OCI-LY3 (cell line): ENCODE data around the gene ARHGAP24.

Source experiments
- CTCF ChIP-seq: fragments of 200-600, 300-600 bp; sonication (generic); IDR thresholded peaks from 2 replicates; pipeline ENCODE4 v1.5.1; 2014; ENCODE audit warnings: antibody characterized with exemption, low read length, low read depth
- EZH2phosphoT487 ChIP-seq: fragments of 200-600 bp; shearing (Covaris generic); IDR thresholded peaks from 2 replicates; pipeline ENCODE4 v1.6.1; 2018; ENCODE audit warnings: antibody characterized with exemption, mixed run types, low read depth

DNA sequence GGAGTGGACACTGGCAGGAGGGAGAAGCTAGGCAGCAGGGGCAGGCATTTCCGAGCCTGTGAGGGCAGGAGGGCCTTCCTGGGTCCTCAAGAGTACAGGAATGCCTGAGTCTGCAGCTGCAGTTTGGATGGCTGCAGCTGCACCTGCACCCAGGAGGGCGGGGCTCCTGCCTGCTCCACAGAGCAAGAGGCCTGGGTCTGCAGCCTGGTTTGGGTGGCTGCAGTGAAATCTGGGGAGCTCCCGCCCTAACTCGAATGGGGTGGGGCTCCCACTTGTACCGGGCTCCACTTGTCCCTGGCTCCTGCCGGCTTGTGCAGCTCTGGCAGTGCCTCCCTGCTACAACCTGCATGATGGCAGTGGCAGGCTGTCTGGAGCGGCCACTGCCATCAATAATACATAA is 436.0 kb downstream of the ARHGAP24 start:
- no peak for TF ChIP-seq EZH2phosphoT487
- TF ChIP-seq CTCF = no peak
